IPS-11a (cell line): Measurements from ENCODE around the gene MAP3K12.

ENCODE experiments used
- H3K4me3 ChIP-seq: one replicate; pipeline ENCODE4 v1.5.1; 2013; ENCODE audit warnings: low read depth, low read length, control low read depth

MAP3K12 gene

DNA sequence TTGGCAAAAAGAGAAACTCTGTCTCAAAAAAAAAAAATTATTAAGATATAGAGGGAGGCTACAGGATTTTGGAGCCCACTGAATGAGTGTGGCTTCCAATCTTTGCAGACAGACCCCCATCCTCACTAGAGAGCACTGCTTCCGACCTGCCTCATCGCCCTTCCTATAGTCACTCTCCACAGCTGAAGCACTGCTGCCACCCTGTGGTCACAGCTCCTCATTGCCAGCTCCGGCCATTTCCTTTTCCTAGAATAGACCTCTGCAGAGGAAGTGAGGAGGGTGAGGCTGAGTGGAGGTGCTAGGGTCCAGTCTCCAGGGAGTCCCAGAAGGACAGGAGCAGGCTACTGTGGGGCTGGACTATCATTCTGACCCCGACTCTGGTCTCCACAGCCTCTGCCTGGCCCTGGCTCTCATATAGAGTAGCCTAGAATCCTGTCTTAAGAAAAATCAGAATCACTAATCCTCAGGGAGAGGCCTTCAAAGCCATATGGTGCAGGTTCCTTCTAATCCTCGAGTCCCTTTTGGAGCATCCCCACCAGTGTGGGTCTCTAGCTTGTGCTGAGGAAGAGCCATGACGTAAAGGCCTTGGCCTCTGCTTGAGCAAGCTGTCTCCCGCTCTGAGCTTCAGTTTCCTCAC is 9.4 kb upstream of the MAP3K12 start:
- no peak overlapping the region for H3K4me3 ChIP-seq

DNA sequence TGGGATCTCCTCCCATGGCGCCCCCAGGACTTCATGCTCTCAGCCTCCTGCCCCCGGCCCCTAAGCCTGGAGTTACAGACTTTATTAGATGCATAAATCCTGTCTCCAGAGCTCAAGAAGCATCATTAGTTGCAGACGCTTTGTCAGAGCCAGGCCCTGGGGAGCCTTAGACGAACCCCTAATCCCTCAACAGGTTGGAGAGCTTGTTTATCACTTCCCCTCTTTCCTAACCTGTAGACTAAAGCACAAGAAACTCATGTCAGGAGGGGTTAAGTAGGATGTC is 8.3 kb upstream of the MAP3K12 start:
- H3K4me3 ChIP-seq = no peak overlapping the region

DNA sequence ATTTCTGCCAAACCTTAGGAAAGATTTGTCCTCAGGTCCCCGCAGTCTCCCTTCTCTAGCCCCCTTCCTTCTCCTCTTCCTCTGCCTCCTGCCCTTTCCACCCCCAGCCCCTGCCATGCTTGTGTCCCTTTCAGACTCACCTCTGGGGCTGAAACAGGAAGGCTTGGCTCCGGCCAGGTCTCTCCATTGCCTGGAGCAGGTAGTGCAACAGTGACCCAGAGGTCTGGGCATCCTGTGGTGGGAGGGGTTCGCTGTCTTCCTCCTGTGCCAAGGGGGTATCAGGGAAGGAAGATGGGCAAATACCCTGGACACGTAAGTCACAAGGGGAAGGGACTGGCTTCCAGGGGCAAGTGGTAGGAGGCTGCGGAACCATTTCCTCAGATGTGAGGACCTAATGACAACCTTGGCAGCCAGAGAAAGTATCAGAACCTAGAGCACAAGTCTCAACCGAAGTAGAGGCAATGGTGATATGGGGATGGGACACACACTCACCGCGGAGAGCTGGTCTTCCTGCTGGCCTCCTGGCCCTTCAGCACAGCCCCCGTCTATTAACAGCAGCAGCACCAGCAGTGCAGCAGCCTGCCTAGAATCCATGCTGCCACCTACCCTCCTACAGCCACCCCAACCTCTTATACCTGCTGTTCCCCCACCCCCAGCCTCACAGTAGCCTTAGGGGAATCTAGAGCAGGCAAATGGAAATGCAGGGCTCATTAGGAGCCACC is 7.8 kb upstream of the MAP3K12 start, which contains the start of gene NPFF:
Gene NPFF, minus strand, starts transcription at position 604 of the 722 bp plus-strand sequence. Its CDS starts 10 bp downstream, at position 594.
- no peak within 1 kb of the TSS for H3K4me3 ChIP-seq

GRCh38 chr12:53506450-53506785 is 7.2 kb upstream of the MAP3K12 start:
- no peak overlapping the region for H3K4me3 ChIP-seq

DNA sequence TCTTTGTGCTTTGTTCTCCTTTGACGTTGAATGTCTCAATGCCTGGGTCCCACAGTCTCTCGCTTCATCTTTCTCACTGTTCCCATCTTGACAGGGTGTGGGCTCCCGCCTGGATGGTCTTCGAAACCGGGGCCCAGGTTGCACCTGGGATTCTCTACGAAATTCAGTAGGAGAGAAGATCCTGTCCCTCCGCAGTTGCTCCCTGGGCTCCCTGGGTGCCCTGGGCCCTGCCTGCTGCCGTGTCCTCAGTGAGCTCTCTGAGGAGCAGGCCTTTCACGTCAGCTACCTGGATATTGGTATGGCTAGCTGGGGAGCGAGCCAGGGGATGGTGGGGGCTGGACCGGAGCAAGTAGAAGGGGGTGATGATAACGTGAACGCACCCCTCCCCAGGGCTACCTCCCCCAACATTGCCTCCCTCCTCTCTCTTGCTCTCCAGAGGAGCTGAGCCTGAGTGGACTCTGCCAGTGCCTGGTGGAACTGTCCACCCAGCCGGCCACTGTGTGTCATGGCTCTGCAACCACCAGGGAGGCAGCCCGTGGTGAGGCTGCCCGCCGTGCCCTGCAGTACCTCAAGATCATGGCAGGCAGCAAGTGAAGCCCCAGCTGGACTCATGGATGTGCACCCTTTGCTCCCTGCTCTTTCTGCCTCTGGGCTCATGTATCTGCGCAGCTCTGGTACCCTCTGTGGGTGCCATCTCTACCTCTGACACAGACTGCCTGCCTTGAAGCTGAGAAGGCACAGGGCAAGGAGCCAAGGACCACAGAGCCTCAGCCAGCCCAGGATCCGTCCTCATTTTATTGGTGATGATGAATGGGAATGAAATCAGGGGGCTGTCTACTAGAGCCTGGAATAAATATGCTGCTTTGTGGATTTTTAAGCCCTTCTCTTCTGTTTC is 6.5 kb upstream of the MAP3K12 start:
- H3K4me3 ChIP-seq = no peak overlapping the region

DNA sequence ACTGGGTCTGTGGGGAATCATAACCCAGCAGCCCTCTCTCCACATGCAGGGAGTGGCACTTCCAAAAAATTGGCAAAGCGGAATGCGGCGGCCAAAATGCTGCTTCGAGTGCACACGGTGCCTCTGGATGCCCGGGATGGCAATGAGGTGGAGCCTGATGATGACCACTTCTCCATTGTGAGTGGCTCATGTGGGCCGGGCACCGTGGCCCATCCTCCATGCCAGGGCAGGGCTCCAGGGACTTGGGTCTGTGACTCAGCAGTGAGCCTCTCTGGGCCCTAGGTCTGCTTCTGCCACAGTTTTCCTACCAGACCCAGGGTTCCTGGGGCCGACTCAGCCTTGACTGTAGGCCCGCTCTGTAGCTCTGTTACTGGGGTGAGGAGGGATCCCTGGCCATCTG is 5.8 kb upstream of the MAP3K12 start:
- H3K4me3 ChIP-seq = no peak overlapping the region

- no peak overlapping the region for H3K4me3 ChIP-seq
Measured at GRCh38 chr12:53504004-53504920, 5.0 kb upstream of the MAP3K12 start.

GRCh38 chr12:53502983-53503728 is 3.9 kb upstream of the MAP3K12 start:
- H3K4me3 ChIP-seq = no peak overlapping the region

DNA sequence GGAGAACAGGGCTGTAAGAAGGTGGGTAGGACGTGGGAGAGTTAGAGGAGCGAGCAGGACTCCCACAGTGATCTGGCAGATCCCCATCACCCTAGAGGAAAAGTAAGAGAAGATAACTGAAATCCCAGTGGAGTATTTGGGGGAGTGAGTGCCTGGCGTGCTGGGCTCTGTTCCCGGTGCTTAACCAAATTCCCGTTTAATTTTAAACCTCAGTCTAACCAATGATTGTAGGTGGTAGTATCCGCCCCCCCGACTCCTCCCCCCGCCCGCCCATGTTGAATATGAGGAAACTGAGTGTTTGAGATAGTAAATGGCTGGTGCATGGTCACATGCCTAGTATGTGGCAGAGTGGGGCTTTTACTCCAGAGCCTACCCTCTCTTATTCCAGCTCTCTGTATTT is 3.1 kb upstream of the MAP3K12 start:
- H3K4me3 ChIP-seq = no peak overlapping the region

- peak overlapping the region; percentile 59 for H3K4me3 ChIP-seq
Measured at GRCh38 chr12:53501615-53502181, 2.4 kb upstream of the MAP3K12 start.

- H3K4me3 ChIP-seq = peak within 1 kb of the TSS; percentile 63
Measured at GRCh38 chr12:53500776-53501614, 1.7 kb upstream of the MAP3K12 start, which contains the start of gene TARBP2. Gene TARBP2, plus strand, starts transcription at chr12:53501283. Its CDS starts 126 bp downstream, at chr12:53501409.

GRCh38 chr12:53500142-53500775 is 1.0 kb upstream of the MAP3K12 start:
- H3K4me3 ChIP-seq = peak overlapping the region; percentile 63

DNA sequence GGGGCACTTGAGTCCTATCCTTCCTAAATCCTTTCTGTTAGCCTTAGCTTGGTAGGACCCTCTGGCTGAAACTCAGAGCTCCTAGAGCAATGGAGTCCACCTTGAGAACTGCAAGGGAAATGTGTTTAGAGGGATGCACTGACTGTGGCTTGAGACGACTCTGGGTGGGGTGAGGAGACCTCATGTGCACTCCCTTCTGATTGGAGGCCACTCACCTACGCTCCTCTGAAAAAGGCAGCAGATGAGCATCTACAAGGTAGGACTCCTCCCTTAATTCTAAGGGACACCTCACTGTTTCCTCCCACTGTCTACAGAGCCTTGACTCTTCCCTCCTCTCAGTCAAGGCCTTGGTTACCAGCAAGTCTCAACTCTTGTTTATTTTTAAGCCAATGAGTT is 1.0 kb downstream of the MAP3K12 start:
- H3K4me3 ChIP-seq = no peak overlapping the region

GRCh38 chr12:53497461-53497860 is 1.8 kb downstream of the MAP3K12 start:
- no peak overlapping the region for H3K4me3 ChIP-seq

DNA sequence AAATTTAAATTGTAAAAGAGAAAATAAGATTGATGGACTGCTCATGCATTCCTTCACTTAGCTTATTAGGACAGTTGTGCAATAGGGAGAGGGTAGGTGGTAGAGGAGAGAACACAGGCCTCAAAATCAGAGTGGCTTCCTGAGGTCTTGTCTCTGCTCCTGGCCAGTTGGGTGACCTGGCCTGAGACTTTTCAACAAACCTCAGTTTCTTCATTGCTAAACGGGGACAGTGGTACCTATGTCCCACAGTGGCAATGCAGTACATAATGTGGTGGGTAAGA is 2.6 kb downstream of the MAP3K12 start:
- no peak overlapping the region for H3K4me3 ChIP-seq

DNA sequence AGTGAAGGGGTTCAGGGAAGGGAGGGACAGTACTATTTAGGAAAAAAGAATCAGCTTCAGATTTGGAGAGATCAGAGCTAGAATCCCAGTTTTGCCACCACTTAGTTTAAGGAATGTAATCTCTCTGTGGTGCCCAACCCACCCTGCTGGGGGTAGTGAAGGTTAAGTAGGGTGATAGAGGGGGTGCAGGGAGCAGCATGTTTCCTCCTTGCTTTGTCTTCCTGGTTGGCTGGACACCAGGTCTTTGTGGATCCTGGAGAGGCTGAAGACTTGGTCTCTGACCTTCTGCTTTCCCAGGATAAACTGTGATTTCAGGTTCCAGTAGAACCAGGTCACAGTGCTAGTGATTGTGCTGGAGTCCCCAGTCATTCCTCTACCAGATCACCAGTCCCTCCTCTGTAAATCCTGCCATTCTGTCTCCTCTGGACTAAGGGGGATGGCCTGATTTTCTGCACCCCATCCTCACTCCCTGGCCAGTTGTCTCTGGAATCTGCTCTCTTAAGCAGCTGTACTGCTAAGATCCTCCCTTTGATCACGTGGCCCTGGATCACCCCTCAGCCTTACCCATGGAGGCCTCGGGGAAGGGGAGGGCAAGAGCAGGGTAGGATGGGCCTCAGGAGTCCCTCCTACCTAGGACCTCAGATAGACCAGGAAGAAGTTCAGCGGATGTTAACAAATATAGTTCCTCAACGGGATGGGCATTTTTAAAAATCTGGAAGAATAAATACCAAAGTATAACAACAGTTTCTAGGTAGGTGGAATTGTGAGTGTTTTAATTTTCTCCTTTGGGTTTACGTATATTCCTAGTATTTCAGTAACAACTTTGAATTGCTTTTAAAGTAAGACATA is 3.1 kb downstream of the MAP3K12 start:
- no peak overlapping the region for H3K4me3 ChIP-seq

- H3K4me3 ChIP-seq = peak overlapping the region; percentile 55
Measured at GRCh38 chr12:53493610-53494391, 5.5 kb downstream of the MAP3K12 start.
